Endothelial cell of umbilical vein (primary cell): ENCODE results near the gene THEMIS.

Source experiments
- CTCF ChIP-seq, 2 donors: IDR thresholded peaks; 1 replicate in 1 of 2; 2 replicates in 1 of 2; pipeline ENCODE4 v1.5.1; 2011; ENCODE audit warnings: low read length in 2 of 2, mild to moderate bottlenecking in 2 of 2, moderate library complexity in 2 of 2, control low read depth in 1 of 2, inconsistent platforms in 1 of 2, low read depth in 1 of 2; ENCODE audit not compliant: insufficient read depth in 1 of 2; ENCODE audit errors: extremely low read depth in 1 of 2
- EZH2 ChIP-seq: IDR thresholded peaks from 2 replicates; pipeline ENCODE4 v1.6.1; 2012; ENCODE audit warnings: borderline replicate concordance, low read depth, mild to moderate bottlenecking, moderate library complexity, low read length, inconsistent platforms; ENCODE audit not compliant: severe bottlenecking
- FOS ChIP-seq: IDR thresholded peaks from 2 replicates; pipeline ENCODE4 v1.6.1; 2011; ENCODE audit warnings: mild to moderate bottlenecking, low read length, moderate library complexity, borderline replicate concordance; ENCODE audit not compliant: insufficient read depth
- GATA2 ChIP-seq: IDR thresholded peaks from 2 replicates; pipeline ENCODE4 v1.7.0; 2011; ENCODE audit warnings: low read depth, mild to moderate bottlenecking, moderate library complexity, mixed read lengths, low read length; ENCODE audit not compliant: insufficient read length, insufficient read depth
- JUN ChIP-seq: IDR thresholded peaks from 2 replicates; pipeline ENCODE4 v1.6.1; 2011; ENCODE audit warnings: borderline replicate concordance, low read depth; ENCODE audit not compliant: insufficient read length, insufficient read depth
- MAX ChIP-seq: IDR thresholded peaks from 2 replicates; pipeline ENCODE4 v1.6.1; 2011; ENCODE audit not compliant: insufficient read depth, insufficient read length
- MYC ChIP-seq: IDR thresholded peaks from one replicate; pipeline ENCODE4 v1.6.1; 2011; ENCODE audit warnings: mild to moderate bottlenecking, low read depth, low read length
- POLR2A ChIP-seq: IDR thresholded peaks from 2 replicates; pipeline ENCODE4 v1.6.1; 2012; ENCODE audit warnings: low read depth, mild to moderate bottlenecking, control low read depth, low read length
- POLR2AphosphoS5 ChIP-seq: IDR thresholded peaks from 2 replicates; pipeline ENCODE4 v1.6.1; 2012; ENCODE audit warnings: low read depth, mild to moderate bottlenecking, control low read depth, low read length, moderate library complexity; ENCODE audit not compliant: insufficient read depth

GRCh38 chr6:127794405-127794804, 106.5 kb downstream of the THEMIS start:
- TF ChIP-seq EZH2 (no peak), CTCF (IDR thresholded peaks at IDR 0.05; ENCODE audit: extremely low read depth in 1 of 2, insufficient read depth in 1 of 2, low read depth in 1 of 2, low read length in 2 of 2) (no peak), GATA2 (no peak), POLR2A (no peak), MAX (no peak), JUN (no peak), POLR2AphosphoS5 (no peak), MYC (no peak), FOS (no peak)
